GM20000 (cell line): ENCODE data around the gene SUPT4H1.
A peak's percentile ranks its signal among the peaks of the same experiment; 100 is the strongest.

ENCODE experiments used
- DNase-seq: peaks from one replicate; pipeline ENCODE4 v3.0.0; 2012; ENCODE audit warnings: low spot score
- TF ChIP-seq, protein P1 (sequence below): IDR thresholded peaks from 2 replicates; pipeline ENCODE4 v1.5.1; 2012; ENCODE audit warnings: mild to moderate bottlenecking, control low read depth; ENCODE audit errors: extremely low read depth, missing control alignments

SUPT4H1 gene

GRCh38 chr17:58333736-58334207 is 18.2 kb downstream of the SUPT4H1 start:
- no peak for DNase-seq
- TF ChIP-seq, protein P1, sequence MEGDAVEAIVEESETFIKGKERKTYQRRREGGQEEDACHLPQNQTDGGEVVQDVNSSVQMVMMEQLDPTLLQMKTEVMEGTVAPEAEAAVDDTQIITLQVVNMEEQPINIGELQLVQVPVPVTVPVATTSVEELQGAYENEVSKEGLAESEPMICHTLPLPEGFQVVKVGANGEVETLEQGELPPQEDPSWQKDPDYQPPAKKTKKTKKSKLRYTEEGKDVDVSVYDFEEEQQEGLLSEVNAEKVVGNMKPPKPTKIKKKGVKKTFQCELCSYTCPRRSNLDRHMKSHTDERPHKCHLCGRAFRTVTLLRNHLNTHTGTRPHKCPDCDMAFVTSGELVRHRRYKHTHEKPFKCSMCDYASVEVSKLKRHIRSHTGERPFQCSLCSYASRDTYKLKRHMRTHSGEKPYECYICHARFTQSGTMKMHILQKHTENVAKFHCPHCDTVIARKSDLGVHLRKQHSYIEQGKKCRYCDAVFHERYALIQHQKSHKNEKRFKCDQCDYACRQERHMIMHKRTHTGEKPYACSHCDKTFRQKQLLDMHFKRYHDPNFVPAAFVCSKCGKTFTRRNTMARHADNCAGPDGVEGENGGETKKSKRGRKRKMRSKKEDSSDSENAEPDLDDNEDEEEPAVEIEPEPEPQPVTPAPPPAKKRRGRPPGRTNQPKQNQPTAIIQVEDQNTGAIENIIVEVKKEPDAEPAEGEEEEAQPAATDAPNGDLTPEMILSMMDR: no peak

DNA sequence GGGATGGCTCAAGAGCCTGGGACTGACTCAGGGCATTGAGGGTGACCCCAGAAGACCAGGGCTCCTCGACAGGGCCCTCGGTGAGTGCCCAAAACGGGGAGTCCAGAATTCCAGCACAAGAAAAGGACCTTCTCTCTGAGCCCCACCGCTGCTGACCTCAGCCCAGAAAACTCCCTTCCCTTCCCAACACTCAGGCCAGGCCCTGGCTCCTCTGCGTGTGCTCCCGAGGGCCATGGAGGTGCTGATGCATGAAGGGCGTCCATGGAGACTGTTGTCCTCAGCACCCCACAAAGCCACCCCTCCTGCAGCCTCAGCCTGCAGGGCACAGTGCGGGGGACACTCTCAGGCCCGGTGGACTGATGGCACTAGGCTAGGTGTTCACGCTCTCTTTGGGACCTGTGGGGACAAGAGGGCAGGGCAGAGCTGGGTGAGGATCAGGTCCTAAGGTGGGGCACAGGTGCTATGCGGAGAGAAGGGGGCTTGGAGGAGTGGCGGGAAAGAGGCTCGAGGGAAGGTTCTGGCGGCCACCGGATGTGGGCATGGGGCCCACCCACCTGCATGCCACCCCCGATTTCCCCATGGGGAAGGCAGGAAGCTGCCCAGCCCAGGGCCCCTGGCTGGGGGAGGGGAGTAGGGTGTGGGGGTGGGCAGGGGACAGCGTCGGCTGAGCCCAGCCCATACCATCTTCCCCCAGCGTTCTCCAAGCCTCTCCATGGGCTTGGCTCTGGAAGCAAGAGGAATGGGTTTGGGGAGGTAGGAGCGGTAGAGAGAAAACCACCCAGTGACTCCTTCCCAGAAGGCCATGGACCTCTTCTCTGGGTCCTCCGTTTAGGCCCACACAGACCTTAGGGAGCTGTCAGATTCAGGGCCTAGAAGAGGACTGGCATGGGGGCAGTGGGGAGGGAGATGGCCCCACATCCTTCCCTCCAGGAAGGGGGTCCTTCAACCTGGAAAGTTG is 18.9 kb downstream of the SUPT4H1 start:
- no peak for DNase-seq
- TF ChIP-seq, protein P1: no peak

- DNase-seq: peak; percentile 78
- TF ChIP-seq, protein P1: no peak
Measured at GRCh38 chr17:58331815-58332777, 19.9 kb downstream of the SUPT4H1 start.

DNA sequence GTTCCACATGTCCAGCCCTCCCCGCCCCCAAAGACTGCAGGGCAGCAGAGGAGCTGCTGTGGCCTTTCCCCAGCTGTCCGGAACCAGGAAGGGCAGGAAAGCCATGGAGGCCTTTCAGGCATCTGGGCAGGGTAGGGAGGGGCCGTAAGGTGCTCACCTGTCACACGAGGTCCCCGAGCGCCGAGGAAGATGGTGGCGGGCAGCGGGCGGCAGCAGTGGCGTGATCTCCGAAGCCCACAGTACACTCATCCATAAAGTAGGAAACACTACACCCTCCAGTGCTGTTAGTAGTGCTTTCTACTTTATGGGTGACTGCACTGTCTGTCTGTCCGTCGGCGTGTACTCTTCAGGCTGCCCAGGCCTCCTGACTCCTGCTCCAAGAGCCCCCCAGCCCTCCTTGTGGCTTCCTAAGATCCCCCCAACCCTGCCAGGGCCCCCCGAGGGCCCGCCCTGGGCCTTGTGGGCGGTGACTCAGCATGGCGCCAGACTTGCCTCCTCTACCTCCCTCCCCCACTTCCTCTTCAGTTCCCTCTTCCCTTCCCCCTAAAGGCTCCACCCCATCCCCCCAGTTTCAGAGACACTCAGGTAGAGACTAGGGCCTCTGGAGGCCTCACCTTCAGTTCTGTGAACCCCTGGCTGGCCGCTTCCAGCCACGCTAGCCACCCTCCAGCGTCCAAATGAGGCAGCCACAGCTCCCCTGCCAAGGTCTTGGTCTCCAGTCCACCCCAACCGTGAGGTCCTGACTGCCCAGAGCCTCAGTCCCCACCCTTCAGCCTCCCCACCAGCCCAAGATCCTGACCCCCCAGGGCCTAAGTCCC is 20.8 kb downstream of the SUPT4H1 start:
- TF ChIP-seq, protein P1: no peak
- DNase-seq: no peak

DNA sequence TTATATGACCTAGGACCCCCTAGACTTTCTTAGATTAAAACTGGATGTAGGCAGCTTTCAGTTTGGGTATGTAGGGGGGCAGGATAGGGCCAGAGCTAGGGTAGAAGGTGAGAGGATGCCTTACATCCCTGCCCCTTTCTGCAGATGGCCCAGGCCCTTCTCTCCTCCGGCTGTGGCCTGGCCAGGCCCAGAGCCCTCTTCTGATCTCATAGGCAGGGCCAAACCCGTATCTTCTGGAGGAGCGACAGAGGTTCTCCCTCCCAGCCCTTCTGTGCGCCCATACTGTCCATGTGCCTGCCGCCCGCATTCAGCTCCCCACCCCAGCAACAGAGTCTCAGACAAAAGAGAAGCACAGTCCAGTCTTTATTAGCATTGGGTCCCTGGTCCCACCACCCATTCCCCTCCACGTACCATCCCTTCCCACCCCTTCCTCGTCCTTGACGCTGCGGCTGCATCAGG is 21.4 kb downstream of the SUPT4H1 start:
- DNase-seq: no peak
- TF ChIP-seq, protein P1: no peak

DNA sequence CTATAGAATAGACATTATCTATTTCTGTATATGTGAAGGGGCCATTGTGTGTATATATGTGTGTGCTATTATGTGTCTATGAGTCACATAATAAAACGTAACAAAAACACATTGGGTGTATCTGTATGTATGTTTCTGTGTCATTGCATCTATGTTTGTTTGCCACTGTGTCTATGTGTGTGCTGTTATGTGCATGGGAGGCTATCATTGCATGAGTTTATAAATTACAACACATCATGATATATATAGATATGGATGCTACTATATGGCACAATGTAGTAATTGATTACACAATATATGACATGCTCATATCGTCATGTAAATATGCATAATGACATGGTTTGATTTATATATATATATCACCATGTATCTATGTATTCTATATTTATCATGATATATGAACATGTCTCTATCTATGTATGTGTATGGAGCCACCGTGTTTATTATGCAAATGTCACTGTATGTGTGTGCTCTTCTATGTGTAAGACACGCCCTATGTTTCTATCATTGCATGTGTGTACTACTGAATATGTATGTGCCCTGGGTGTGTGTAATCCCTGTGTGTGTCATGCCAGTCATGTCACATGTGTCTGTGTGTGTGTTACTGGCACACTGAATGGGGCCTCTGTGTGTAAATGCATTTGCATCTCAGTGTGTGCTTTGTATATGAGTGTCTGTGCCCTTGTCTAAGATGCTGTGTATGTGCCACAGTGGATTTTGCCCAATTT is 22.0 kb downstream of the SUPT4H1 start:
- no peak for DNase-seq
- TF ChIP-seq, protein P1: no peak
